Heart left ventricle (tissue), 13 donors: ENCODE measurements around the gene DENND6B.

Experiments used
- POLR2A ChIP-seq, 2 donors: fragments of 450-650 bp; IDR thresholded peaks; one replicate each; pipeline ENCODE4 v1.6.1; 2017; ENCODE audit warnings: antibody characterized with exemption in 2 of 2, mild to moderate bottlenecking in 2 of 2, moderate library complexity in 2 of 2
- TF ChIP-seq, protein P1 (sequence below), 12 donors: fragments of 200-600 bp; sonication (generic) in 4 of 12; IDR thresholded peaks; one replicate each; pipeline versions ENCODE4 v1.5.0 to v1.8.0; 2018 to 2022; ENCODE audit warnings: antibody characterized with exemption in 12 of 12, mild to moderate bottlenecking in 5 of 12
- donor health status: ischemic (EF 13 %, LVEDD 7.1; RV severe dilation, severe dysfunction).
- donor health status: DM: no; HTN: yes; CAD: no.
- donor health status: DM: no; HTN: no; CAD: no.
- donor health status: ischemic (EF 25% LVEDD 6.9; RV normal size, moderate dysfunction).
- donor health status: ischemic (EF 25% LVEDD 5.7; RV mildly dilated, moderate dysfunction).
- donor health status: ischemic (EF 35%, LVEDD 5.7; RV mildly dilated, moderate dysfunction).
- donor health status: nonischemic (EF 11% LVEDD 7.7; RV severe dilation, severe dysfunction).
- donor health status: DM: yes; HTN: yes; CAD: no.
- donor health status: PGD.
- donor health status: ischemic (EF 29% LVEDD 5.4; RV normal size, mild dysfunction).
- donor health status: nonischemic (EF 23%, LVEDD 6.1; RV moderate dilation, normal function).

DNA sequence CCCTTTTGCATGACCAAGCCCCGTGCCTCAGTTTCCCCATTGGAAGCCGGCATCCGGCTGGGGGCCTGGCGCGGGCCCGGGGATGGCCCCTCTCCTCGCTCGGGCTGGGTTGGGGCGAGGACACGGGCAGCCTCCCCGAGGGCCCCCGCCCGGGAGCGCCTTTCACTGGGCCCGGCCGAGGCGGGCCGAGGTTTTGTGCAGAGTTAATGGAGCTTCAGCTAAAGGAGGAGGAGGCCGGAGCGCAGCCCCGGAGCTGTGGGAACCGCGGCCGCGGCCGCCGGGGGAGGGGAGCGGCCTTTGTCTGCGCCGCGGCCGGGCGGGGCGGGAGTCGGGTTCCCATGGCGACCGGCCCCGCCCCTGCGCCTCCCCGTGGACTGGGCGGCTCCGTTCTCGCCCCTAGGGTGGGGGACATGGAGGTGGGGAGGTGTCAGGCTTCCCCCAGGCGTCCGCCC lies 55.3 kb downstream of the DENND6B start:
- TF ChIP-seq, protein P1, sequence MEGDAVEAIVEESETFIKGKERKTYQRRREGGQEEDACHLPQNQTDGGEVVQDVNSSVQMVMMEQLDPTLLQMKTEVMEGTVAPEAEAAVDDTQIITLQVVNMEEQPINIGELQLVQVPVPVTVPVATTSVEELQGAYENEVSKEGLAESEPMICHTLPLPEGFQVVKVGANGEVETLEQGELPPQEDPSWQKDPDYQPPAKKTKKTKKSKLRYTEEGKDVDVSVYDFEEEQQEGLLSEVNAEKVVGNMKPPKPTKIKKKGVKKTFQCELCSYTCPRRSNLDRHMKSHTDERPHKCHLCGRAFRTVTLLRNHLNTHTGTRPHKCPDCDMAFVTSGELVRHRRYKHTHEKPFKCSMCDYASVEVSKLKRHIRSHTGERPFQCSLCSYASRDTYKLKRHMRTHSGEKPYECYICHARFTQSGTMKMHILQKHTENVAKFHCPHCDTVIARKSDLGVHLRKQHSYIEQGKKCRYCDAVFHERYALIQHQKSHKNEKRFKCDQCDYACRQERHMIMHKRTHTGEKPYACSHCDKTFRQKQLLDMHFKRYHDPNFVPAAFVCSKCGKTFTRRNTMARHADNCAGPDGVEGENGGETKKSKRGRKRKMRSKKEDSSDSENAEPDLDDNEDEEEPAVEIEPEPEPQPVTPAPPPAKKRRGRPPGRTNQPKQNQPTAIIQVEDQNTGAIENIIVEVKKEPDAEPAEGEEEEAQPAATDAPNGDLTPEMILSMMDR (IDR thresholded peaks at IDR 0.05): peak in 9 of 12 donors; percentile 4 to 41 (median 18)
- no peak for TF ChIP-seq POLR2A (IDR thresholded peaks at IDR 0.05)
